A673 (cell line): Measurements from ENCODE around the gene MFAP4. TPM values are rescaled to one million over a fixed set of nuclear protein-coding genes. Genes with fewer than 3 reads are reported as not detected.

Experiments
- BruUV-seq: library from RNA; stranded (reverse); fragments of 400-500 nt; replicated peaks from 2 replicates; lab custom pipeline; 2021; lab: Mats Ljungman, UMichigan
- CTCF ChIA-PET: fragments of 300-600 bp; sonication (Branson Sonifier 250); formaldehyde crosslinking; loops from one replicate; lab custom pipeline; 2022; ENCODE audit warnings: antibody characterized with exemption; lab: Charles Lee
- POLR2A ChIA-PET: fragments of 300-600 bp; sonication (Branson Sonifier 250); formaldehyde crosslinking; loops from one replicate; lab custom pipeline; 2022; ENCODE audit warnings: antibody characterized with exemption; ENCODE audit not compliant: low non-redundant PET; lab: Charles Lee
- DNase-seq: peaks from one replicate; pipeline ENCODE4 v3.0.0-alpha.2; 2015; ENCODE audit warnings: low spot score
- H3K27ac ChIP-seq: fragments of 200-600 bp; sonication (generic); 2 replicates; pipeline ENCODE4 v1.5.1; 2016; ENCODE audit warnings: mixed run types, low read depth, mild to moderate bottlenecking, mixed read lengths, antibody characterized with exemption, low read length; ENCODE audit not compliant: poor library complexity, severe bottlenecking
- H3K27me3 ChIP-seq: fragments of 200-600 bp; sonication (generic); replicated peaks from 2 replicates; pipeline ENCODE4 v1.6.1; 2017; ENCODE audit warnings: mixed run types, low read depth, mild to moderate bottlenecking, mixed read lengths, antibody characterized with exemption, low read length; ENCODE audit not compliant: insufficient read depth, poor library complexity
- H3K36me3 ChIP-seq: fragments of 200-600 bp; sonication (generic); 2 replicates; pipeline ENCODE4 v1.6.1; 2016; ENCODE audit warnings: mixed run types, mild to moderate bottlenecking, mixed read lengths, antibody characterized with exemption, low read length; ENCODE audit not compliant: insufficient read depth, poor library complexity, severe bottlenecking
- H3K4me1 ChIP-seq: fragments of 200-600 bp; sonication (generic); 2 replicates; pipeline ENCODE4 v1.6.1; 2017; ENCODE audit warnings: mixed run types, mild to moderate bottlenecking, mixed read lengths, antibody characterized with exemption, low read length; ENCODE audit not compliant: insufficient read depth, poor library complexity, severe bottlenecking
- H3K4me3 ChIP-seq: fragments of 200-600 bp; sonication (generic); 2 replicates; pipeline ENCODE4 v1.5.1; 2016; ENCODE audit warnings: low read depth, mixed run types, mild to moderate bottlenecking, mixed read lengths, low read length; ENCODE audit not compliant: poor library complexity, severe bottlenecking
- H3K9me3 ChIP-seq: fragments of 200-600 bp; sonication (generic); 2 replicates; pipeline ENCODE4 v1.6.1; 2016; ENCODE audit warnings: mixed run types, low read depth, mild to moderate bottlenecking, mixed read lengths, antibody characterized with exemption, low read length; ENCODE audit not compliant: poor library complexity, severe bottlenecking
- EZH2 ChIP-seq: fragments of 200-600 bp; sonication (generic); IDR thresholded peaks from 2 replicates; pipeline ENCODE4 v1.6.1; 2017; ENCODE audit warnings: borderline replicate concordance, low read depth, mild to moderate bottlenecking, mixed read lengths, antibody characterized with exemption, low read length; ENCODE audit not compliant: poor library complexity, severe bottlenecking
- intact Hi-C: fragments of 100-400 bp; cut with micrococcal nuclease; formaldehyde crosslinking; loops from one replicate; pipeline ENCODE4 v1.10.0; 2022; ENCODE audit not compliant: unreplicated experiment
- total RNA-seq: library from RNA; stranded (reverse); gene quantifications from 2 replicates; pipeline ENCODE4 v1.2.3, GENCODE V29; 2021
- TF ChIP-seq, protein P1 (sequence below): fragments of 300-800, 200-600 bp; sonication (generic); conservative IDR thresholded peaks from 2 replicates; pipeline ENCODE4 v1.5.1; 2017; ENCODE audit warnings: low read depth, mild to moderate bottlenecking, antibody characterized with exemption, low read length, moderate library complexity, mixed read lengths

MFAP4 gene
- total RNA-seq, 1 experiment from 2014 or later: 60.9 TPM

GRCh38 chr17:19371259-19372010 lies 15.6 kb downstream of the MFAP4 start:
- Histone ChIP-seq H3K4me3 (no peak overlapping the region), H3K27me3 (no peaks in the 10 kb centered on the region)

DNA sequence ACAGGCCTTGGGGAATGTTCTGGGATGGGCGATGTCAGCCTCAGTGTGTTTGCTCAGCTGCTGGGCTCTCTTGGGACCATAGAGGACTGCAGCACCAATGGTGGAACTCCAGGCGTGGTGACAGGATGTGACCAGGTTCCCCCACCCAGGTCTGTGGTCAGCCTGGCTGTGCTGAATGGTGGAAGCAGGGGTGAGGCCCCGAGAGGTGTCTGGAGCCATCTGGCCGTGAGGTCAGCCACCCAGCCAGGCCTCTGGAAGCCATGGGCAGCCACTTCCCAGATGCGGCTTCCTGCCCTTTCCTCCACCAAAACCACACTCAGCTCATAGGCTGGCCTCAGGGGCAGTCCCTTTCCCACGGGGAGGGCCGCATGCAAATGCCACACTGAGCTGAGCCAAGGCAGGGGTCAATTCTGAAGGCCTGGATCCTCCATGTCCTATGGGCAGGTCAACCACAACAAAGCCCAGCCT lies 16.5 kb downstream of the MFAP4 start:
- no peak for DNase-seq
- intact Hi-C loops: no loop called here
- Histone ChIP-seq H3K4me3 (no peak overlapping the region), H3K36me3 (no peaks in the 10 kb centered on the region), H3K9me3 (no peaks in the 10 kb centered on the region), H3K27me3 (no peaks in the 10 kb centered on the region), H3K27ac (no peak overlapping the region), H3K4me1 (no peaks in the 10 kb centered on the region)
- ChIA-PET CTCF (no interaction called here), POLR2A (no interaction called here)
- BruUV-seq: no TSS peak
- TF ChIP-seq, protein P1, sequence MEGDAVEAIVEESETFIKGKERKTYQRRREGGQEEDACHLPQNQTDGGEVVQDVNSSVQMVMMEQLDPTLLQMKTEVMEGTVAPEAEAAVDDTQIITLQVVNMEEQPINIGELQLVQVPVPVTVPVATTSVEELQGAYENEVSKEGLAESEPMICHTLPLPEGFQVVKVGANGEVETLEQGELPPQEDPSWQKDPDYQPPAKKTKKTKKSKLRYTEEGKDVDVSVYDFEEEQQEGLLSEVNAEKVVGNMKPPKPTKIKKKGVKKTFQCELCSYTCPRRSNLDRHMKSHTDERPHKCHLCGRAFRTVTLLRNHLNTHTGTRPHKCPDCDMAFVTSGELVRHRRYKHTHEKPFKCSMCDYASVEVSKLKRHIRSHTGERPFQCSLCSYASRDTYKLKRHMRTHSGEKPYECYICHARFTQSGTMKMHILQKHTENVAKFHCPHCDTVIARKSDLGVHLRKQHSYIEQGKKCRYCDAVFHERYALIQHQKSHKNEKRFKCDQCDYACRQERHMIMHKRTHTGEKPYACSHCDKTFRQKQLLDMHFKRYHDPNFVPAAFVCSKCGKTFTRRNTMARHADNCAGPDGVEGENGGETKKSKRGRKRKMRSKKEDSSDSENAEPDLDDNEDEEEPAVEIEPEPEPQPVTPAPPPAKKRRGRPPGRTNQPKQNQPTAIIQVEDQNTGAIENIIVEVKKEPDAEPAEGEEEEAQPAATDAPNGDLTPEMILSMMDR: no peak
- TF ChIP-seq EZH2: no peak

More at GRCh38 chr17:19371259-19372010, 15.6 kb downstream of the MFAP4 start:
- intact Hi-C loops: no loop called here
- Histone ChIP-seq H3K4me1 (no peaks in the 10 kb centered on the region), H3K9me3 (no peaks in the 10 kb centered on the region), H3K36me3 (no peaks in the 10 kb centered on the region), H3K27ac (no peak overlapping the region)
- BruUV-seq: no TSS peak
- POLR2A ChIA-PET: no interaction called here
- TF ChIP-seq, protein P1: no peak
- CTCF ChIA-PET: no interaction called here
- no peak for DNase-seq

DNA sequence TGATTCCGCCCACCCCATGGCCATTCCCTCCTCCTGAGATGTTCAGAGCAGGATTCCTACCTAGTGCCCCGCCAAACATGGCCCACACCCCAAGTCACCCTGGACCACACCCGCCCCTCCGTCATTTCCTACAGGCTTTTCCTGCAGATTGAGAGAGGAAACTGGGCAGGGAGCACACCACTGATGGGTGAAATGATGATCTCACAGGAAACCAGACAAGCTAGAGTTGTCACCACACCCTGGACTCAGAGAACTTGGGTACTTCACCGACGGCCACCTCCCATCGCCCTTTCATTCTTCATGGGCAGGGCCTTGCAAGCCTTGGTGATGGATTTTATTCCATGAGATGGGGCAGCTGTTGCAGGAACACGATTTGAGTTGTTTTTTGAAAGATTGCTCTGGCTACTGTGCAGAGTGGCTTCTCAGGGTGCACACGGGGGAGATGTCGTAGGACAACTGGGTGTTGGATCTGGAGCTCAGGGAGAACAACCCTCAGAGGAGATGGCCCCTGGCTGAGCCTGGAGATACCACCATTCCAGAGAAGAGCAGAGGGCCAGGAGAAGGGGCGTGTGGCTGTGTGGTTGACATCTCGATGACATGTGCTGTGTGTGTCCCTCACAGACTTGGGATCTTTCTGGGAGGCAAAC lies 17.0 kb downstream of the MFAP4 start:
- intact Hi-C loops: no loop called here
- no TSS peak for BruUV-seq
- TF ChIP-seq, protein P1: no peak
- TF ChIP-seq EZH2: no peak
- no peaks in the 10 kb centered on the region for H3K9me3 ChIP-seq
- no peak overlapping the region for H3K4me3 ChIP-seq
- no peak overlapping the region for H3K27ac ChIP-seq
- H3K4me1 ChIP-seq: peaks cover under 1% of the 10 kb centered on the region
- CTCF ChIA-PET: no interaction called here
- DNase-seq: no peak
- POLR2A ChIA-PET: no interaction called here
- no peaks in the 10 kb centered on the region for H3K27me3 ChIP-seq
- H3K36me3 ChIP-seq: no peaks in the 10 kb centered on the region
